PC-9 (cell line): ENCODE measurements around the gene ARRDC1. TPM values are rescaled to one million over a fixed set of nuclear protein-coding genes. Genes with fewer than 3 reads are reported as not detected.

Source experiments
- BruUV-seq: library from RNA; stranded (reverse); fragments of 400-500 nt; replicated peaks from 2 replicates; lab custom pipeline; 2021; lab: Mats Ljungman, UMichigan
- CTCF ChIA-PET: fragments of 300-600 bp; sonication (Branson Sonifier 250); formaldehyde crosslinking; loops from one replicate; lab custom pipeline; 2022; ENCODE audit warnings: antibody characterized with exemption; lab: Charles Lee
- POLR2A ChIA-PET: fragments of 300-600 bp; sonication (Branson Sonifier 250); formaldehyde crosslinking; loops from one replicate; lab custom pipeline; 2022; ENCODE audit warnings: antibody characterized with exemption; ENCODE audit not compliant: unreplicated experiment; lab: Charles Lee
- DNase-seq, 2 experiments: peaks; one replicate each; pipeline versions ENCODE4 v3.0.0 to v3.0.0-alpha.2; 2015 to 2022; ENCODE audit warnings: mixed read lengths in 1 of 2
- H2AFZ ChIP-seq: fragments of 200-600 bp; sonication (generic); 2 replicates; pipeline ENCODE4 v1.8.1; 2017; ENCODE audit warnings: antibody characterized with exemption
- H3F3A ChIP-seq: fragments of 200-600 bp; sonication (generic); 2 replicates; pipeline ENCODE4 v1.8.1; 2017; ENCODE audit warnings: antibody characterized with exemption, mild to moderate bottlenecking, low read depth; ENCODE audit not compliant: insufficient read depth
- H3K27ac ChIP-seq: fragments of 200-600 bp; sonication (generic); 2 replicates; pipeline ENCODE4 v1.6.1; 2016; ENCODE audit warnings: mixed run types
- H3K27me3 ChIP-seq: fragments of 200-600 bp; sonication (generic); 2 replicates; pipeline ENCODE4 v1.6.1; 2016; ENCODE audit warnings: low read depth, mixed run types; ENCODE audit not compliant: insufficient read depth
- H3K36me3 ChIP-seq: fragments of 200-600 bp; sonication (generic); 2 replicates; pipeline ENCODE4 v1.6.1; 2016; ENCODE audit warnings: low read depth, mixed run types
- H3K4me1 ChIP-seq: fragments of 200-600 bp; sonication (generic); replicated peaks from 2 replicates; pipeline ENCODE4 v1.6.1; 2016; ENCODE audit warnings: mixed run types; ENCODE audit not compliant: insufficient read depth
- H3K4me2 ChIP-seq: fragments of 200-600 bp; sonication (generic); 2 replicates; pipeline ENCODE4 v1.6.1; 2017; ENCODE audit warnings: mixed run types
- H3K4me3 ChIP-seq: fragments of 200-600 bp; sonication (generic); 2 replicates; pipeline ENCODE4 v1.6.1; 2016; ENCODE audit warnings: mixed run types
- H3K79me2 ChIP-seq: fragments of 200-600 bp; sonication (generic); 2 replicates; pipeline ENCODE4 v1.6.1; 2017; ENCODE audit warnings: low read depth, mixed run types
- H3K9me2 ChIP-seq: fragments of 200-600 bp; sonication (generic); 2 replicates; pipeline ENCODE4 v1.8.1; 2017; ENCODE audit warnings: mild to moderate bottlenecking; ENCODE audit not compliant: insufficient read depth
- H3K9me3 ChIP-seq: fragments of 200-600 bp; sonication (generic); 2 replicates; pipeline ENCODE4 v1.8.1; 2016; ENCODE audit warnings: low read depth; ENCODE audit not compliant: insufficient read depth
- H4K20me1 ChIP-seq: fragments of 200-600 bp; sonication (generic); 2 replicates; pipeline ENCODE4 v1.8.1; 2017; ENCODE audit not compliant: insufficient read depth
- EZH2 ChIP-seq: fragments of 200-600 bp; sonication (generic); IDR thresholded peaks from 2 replicates; pipeline ENCODE4 v1.8.0; 2017; ENCODE audit warnings: antibody characterized with exemption, low read depth
- intact Hi-C: fragments of 100-400 bp; cut with micrococcal nuclease; formaldehyde crosslinking; loops from one replicate; pipeline ENCODE4 v1.10.0; 2022; ENCODE audit not compliant: unreplicated experiment
- total RNA-seq: library from RNA; stranded (reverse); gene quantifications from 2 replicates; pipeline ENCODE4 v1.2.3, GENCODE V29; 2021
- TF ChIP-seq, protein P1 (sequence below): fragments of 200-600 bp; sonication (generic); conservative IDR thresholded peaks from 2 replicates; pipeline ENCODE4 v1.6.1; 2017; ENCODE audit warnings: mixed run types, antibody characterized with exemption, mild to moderate bottlenecking, moderate library complexity

ARRDC1 gene
- total RNA-seq, 1 experiment from 2014 or later: 127 TPM

DNA sequence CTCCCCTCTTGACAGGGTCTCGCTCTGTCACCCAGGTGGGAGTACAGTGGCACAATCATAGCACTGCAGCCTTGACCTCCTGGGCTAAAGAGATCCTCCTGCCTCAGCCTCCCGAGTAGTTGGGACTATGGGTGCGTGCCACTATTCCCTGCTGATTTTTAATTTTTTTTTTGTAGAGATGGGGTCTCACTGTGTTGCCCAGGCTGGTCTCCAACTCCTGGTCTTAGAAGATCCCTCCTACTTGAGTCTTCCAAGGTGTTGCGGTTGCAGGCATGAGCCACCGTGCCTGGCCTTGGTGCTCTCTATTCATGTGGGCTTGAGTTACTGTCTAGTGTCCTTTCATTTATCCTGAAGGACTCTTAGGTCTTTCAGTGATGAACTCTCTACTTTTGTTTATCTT lies 37.4 kb downstream of the ARRDC1 start:
- DNase-seq: no peak
- Histone ChIP-seq H3K36me3 (no peaks in the 10 kb centered on the region), H3F3A (no peaks in the 10 kb centered on the region), H3K4me1 (no peaks in the 10 kb centered on the region), H4K20me1 (peaks cover 82% of the 10 kb centered on the region), H3K27me3 (no peaks in the 10 kb centered on the region), H2AFZ (no peak overlapping the region), H3K4me2 (no peak overlapping the region), H3K27ac (no peak overlapping the region), H3K79me2 (peaks cover 90% of the 10 kb centered on the region), H3K9me2 (no peaks in the 10 kb centered on the region), H3K9me3 (no peaks in the 10 kb centered on the region), H3K4me3 (no peak overlapping the region)
- intact Hi-C loops: no loop called here
- TF ChIP-seq EZH2: no peak
- TF ChIP-seq, protein P1, sequence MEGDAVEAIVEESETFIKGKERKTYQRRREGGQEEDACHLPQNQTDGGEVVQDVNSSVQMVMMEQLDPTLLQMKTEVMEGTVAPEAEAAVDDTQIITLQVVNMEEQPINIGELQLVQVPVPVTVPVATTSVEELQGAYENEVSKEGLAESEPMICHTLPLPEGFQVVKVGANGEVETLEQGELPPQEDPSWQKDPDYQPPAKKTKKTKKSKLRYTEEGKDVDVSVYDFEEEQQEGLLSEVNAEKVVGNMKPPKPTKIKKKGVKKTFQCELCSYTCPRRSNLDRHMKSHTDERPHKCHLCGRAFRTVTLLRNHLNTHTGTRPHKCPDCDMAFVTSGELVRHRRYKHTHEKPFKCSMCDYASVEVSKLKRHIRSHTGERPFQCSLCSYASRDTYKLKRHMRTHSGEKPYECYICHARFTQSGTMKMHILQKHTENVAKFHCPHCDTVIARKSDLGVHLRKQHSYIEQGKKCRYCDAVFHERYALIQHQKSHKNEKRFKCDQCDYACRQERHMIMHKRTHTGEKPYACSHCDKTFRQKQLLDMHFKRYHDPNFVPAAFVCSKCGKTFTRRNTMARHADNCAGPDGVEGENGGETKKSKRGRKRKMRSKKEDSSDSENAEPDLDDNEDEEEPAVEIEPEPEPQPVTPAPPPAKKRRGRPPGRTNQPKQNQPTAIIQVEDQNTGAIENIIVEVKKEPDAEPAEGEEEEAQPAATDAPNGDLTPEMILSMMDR: no peak
- POLR2A ChIA-PET: interaction anchor here (0.7 kb wide), 1 partner anchor 513 kb away, joined by 5 read pairs; no protein-coding TSS in a partner anchor
- no TSS peak for BruUV-seq
- CTCF ChIA-PET: no interaction called here

GRCh38 chr9:137643921-137644320 lies 38.4 kb downstream of the ARRDC1 start:
- ChIA-PET POLR2A (no interaction called here), CTCF (interaction anchor here (0.6 kb wide), 1 partner anchor 340 kb away, joined by 19 read pairs; no protein-coding TSS in a partner anchor)
- Histone ChIP-seq H3K79me2 (peaks cover 88% of the 10 kb centered on the region), H3K27ac (no peak overlapping the region), H3K4me1 (no peaks in the 10 kb centered on the region), H3K36me3 (no peaks in the 10 kb centered on the region), H3K4me2 (no peak overlapping the region), H3F3A (no peaks in the 10 kb centered on the region), H3K9me2 (no peaks in the 10 kb centered on the region), H3K4me3 (no peak overlapping the region), H3K9me3 (no peaks in the 10 kb centered on the region), H2AFZ (no peak overlapping the region), H4K20me1 (peaks cover 82% of the 10 kb centered on the region), H3K27me3 (no peaks in the 10 kb centered on the region)
- intact Hi-C loops: no loop called here
- DNase-seq: no peak
- BruUV-seq: no TSS peak
- TF ChIP-seq, protein P1: no peak
- no peak for TF ChIP-seq EZH2

- no peak for TF ChIP-seq EZH2
- TF ChIP-seq, protein P1: no peak
- intact Hi-C loops: no loop called here
- Histone ChIP-seq H3K27ac (no peak overlapping the region), H2AFZ (no peak overlapping the region), H4K20me1 (peaks cover 71% of the 10 kb centered on the region), H3K9me3 (no peaks in the 10 kb centered on the region), H3K27me3 (no peaks in the 10 kb centered on the region), H3K4me1 (no peaks in the 10 kb centered on the region), H3K79me2 (peaks cover 85% of the 10 kb centered on the region), H3K36me3 (no peaks in the 10 kb centered on the region), H3F3A (no peaks in the 10 kb centered on the region), H3K4me3 (no peak overlapping the region), H3K4me2 (no peak overlapping the region), H3K9me2 (no peaks in the 10 kb centered on the region)
- no peak for DNase-seq
- BruUV-seq: no TSS peak
- POLR2A ChIA-PET: no interaction called here
- CTCF ChIA-PET: no interaction called here
These were observed 39.7 kb downstream of the ARRDC1 start for GRCh38 chr9:137645211-137645610.
